HG02970 (cell line): ENCODE results near the gene FRMD4B.

ENCODE experiments used
- ATAC-seq: cut with Tn5 transposase; IDR thresholded peaks from one replicate; pipeline ENCODE4 v1.9.1; 2021; ENCODE audit warnings: mild to moderate bottlenecking, moderate library complexity, moderate number of reproducible peaks; ENCODE audit not compliant: unreplicated experiment, low FRiP score

Gene FRMD4B

GRCh38 chr3:69143612-69144011 lies 242.3 kb downstream of the FRMD4B start:
- no peak for ATAC-seq

GRCh38 chr3:69142797-69143454 lies 243.0 kb downstream of the FRMD4B start:
- ATAC-seq, result no peak

DNA sequence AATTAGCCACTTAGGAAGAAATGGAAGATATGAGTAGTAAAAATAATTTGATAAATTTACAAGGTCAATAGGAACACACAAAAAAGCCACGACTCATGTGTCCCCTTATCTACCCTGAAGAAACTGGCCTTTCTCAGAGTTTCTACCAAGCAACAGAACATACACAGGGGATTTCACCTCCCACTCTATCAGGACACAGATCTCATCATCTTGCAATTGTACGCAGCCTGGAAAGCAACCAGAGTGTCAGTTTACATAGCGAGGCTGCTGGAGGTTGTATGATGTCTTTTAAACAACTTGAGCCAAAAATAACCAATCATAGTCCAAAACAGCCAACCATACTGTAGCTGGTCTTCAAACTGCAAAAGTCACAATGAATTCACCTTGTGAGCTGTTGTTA lies 243.8 kb downstream of the FRMD4B start:
- no peak for ATAC-seq

GRCh38 chr3:69141313-69141712 lies 244.6 kb downstream of the FRMD4B start:
- ATAC-seq, result no peak

GRCh38 chr3:69137412-69137811 lies 248.5 kb downstream of the FRMD4B start:
- no peak for ATAC-seq

GRCh38 chr3:69137005-69137404 lies 248.9 kb downstream of the FRMD4B start:
- no peak for ATAC-seq

- no peak for ATAC-seq
Measured at GRCh38 chr3:69130689-69131088, 255.2 kb downstream of the FRMD4B start.

GRCh38 chr3:69129531-69129930 lies 256.4 kb downstream of the FRMD4B start:
- ATAC-seq, result no peak

DNA sequence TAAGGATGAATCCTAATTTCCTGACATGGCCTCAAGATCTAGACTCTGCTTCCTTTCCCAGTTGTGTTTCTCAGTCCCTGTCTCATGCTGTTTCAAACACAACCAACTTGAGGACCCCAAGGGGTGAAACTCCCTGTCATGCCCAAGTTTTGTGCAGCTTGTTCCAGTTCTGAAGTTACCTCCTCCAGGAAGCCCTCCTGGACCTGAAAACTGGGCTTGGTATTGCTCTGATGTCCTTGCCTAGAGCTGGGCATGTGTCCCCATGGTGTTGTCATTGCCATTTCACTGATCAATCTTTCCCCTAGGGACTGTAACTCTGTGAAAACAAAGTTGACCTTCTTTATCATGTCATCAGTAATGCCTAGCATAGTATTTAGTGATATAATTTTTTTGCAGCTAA lies 257.4 kb downstream of the FRMD4B start:
- ATAC-seq, result no peak

DNA sequence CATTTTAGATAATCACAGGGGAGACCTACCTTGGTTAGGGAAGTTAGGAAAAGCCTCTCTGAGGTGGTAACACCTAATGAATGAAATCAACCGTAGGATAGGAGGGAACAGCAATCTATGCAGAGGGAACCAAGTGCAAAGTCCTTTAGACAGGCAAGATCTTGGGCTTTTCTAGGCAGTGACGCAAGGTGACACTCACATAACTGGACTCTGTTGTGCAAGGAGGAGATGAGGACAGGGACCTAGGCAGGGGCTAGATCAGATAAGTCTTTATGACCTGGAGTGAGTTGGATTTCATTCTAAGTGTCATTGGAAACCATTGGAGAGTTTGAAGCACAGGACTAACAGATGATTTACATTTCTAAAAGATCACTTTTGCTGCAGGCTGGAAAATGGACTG lies 258.9 kb downstream of the FRMD4B start:
- no peak for ATAC-seq

DNA sequence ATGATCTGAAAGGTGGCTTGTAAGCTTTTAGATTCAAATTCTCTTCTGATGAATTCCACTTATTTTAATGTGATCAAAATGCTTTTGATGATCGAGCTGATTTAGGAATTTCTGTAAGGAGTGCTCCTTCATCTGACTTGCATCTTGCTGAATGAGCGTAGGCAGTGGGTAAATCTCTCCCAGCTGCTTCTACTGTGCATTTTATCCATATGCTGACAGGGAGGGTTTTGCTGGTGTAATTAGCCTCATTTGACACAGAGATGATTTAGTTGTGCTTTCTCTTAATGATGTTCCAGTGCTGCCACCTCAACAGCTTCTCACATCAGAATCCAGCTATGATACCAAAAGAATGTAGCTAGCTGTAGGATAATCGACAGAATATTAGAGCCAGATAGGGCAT lies 259.7 kb downstream of the FRMD4B start:
- ATAC-seq, result no peak

GRCh38 chr3:69122403-69122802 lies 263.5 kb downstream of the FRMD4B start, which contains the start of gene LMOD3:
TSS of gene LMOD3 (minus strand) at chr3:69122595. CDS start at chr3:69122386, 209 bp downstream.
- no peak for ATAC-seq

- ATAC-seq, result no peak
Measured at GRCh38 chr3:69121950-69122349, 263.9 kb downstream of the FRMD4B start.

DNA sequence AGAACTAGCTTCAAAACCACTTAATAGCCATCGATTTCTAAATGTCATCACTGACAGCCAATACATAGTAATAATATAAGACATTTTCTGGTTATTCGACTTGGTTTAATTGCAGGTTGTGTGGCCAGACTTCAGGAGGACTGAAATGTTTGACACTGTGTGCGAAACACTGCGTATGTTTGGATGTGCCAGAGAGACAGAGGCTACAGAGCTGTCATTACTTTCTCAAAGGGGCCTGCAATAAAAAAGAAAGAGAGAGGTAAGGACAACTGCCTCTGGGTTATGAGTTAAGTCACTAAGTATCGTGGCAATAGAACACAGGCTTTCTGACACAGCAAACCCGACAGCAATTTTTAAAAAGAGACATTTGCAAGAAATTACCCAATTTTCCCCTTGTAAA lies 264.4 kb downstream of the FRMD4B start:
- ATAC-seq, result no peak

DNA sequence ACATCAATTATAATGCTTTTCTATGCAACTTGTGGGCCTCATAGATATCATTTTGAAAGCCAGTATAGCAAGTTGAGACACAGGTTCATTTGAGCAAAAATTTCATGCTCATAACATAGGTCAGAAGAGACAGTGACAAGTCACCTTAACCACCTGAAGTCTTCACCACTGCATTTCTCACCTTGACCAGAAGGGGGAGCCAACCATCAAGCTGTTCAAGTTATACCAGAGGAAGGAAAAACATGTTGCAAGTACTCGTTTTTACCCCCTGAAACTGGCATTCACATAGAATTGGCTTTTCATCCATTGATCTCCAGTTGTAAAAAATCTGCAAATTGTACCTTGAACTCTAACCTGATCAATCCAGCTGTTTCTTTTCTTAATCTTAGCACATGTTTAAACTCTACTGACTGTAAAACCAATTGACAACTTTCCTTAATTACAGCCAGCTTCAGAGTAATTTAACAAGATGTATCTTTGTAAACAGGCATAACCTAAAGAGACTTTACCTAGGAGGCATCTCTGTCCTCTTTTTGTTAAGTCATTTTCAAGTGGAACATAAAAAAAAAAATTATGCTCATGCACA lies 264.9 kb downstream of the FRMD4B start:
- no peak for ATAC-seq
